Stomach (tissue), 9 donors: ENCODE measurements around the gene CTNNA1. TPM values are rescaled to one million over a fixed set of nuclear protein-coding genes. Genes with fewer than 3 reads are reported as not detected.
"Not testable (repeated sequence)": the region's sequence is repeated elsewhere in the genome, so short reads cannot be mapped to it uniquely, and the experiment has no call there.

Experiments used
- DNase-seq, 2 donors: peaks; one replicate each; pipeline versions ENCODE4 v3.0.0 to v3.0.0-alpha.2; 2013 to 2019
- H3K27ac ChIP-seq, 5 donors: fragments of 200-600 bp in 4 of 5; sonication (generic) in 4 of 5; one replicate each; pipeline ENCODE4 v1.5.1; 2013 to 2019; ENCODE audit warnings: mild to moderate bottlenecking in 1 of 5, moderate library complexity in 1 of 5
- H3K27me3 ChIP-seq, 3 donors: fragments of 200-600 bp; sonication (generic); one replicate each; pipeline ENCODE4 v1.5.1; 2017 to 2019; ENCODE audit warnings: mixed run types in 1 of 3
- H3K36me3 ChIP-seq, 4 donors: fragments of 200-600 bp; sonication (generic); 1 replicate in 3 of 4; 2 replicates in 1 of 4; pipeline ENCODE4 v1.5.1; 2016 to 2019
- H3K4me1 ChIP-seq, 4 donors: fragments of 200-600 bp; sonication (generic); one replicate each; pipeline ENCODE4 v1.5.1; 2016 to 2019
- H3K4me3 ChIP-seq, 4 donors: fragments of 200-600 bp; sonication (generic) in 3 of 4; one replicate each; pipeline ENCODE4 v1.5.1; 2016 to 2019; ENCODE audit warnings: mild to moderate bottlenecking in 1 of 4
- H3K9me3 ChIP-seq, 4 donors: fragments of 200-600 bp; sonication (generic); one replicate each; pipeline ENCODE4 v1.5.1; 2016 to 2019
- CTCF ChIP-seq, 7 experiments: fragments of 450-650 bp in 4 of 7; fragments of 200-600 bp in 3 of 7; sonication (generic) in 3 of 7; IDR thresholded peaks; one replicate each; pipeline ENCODE4 v1.5.1; 2016 to 2019; ENCODE audit warnings: antibody characterized with exemption in 7 of 7, control low read depth in 2 of 7, mild to moderate bottlenecking in 1 of 7
- EP300 ChIP-seq: sonication (generic); formaldehyde crosslinking; IDR thresholded peaks from one replicate; pipeline ENCODE4 v1.6.1; 2017; ENCODE audit warnings: antibody characterized with exemption
- POLR2A ChIP-seq, 4 donors: fragments of 450-650 bp; IDR thresholded peaks; one replicate each; pipeline ENCODE4 v1.6.1; 2016; ENCODE audit warnings: antibody characterized with exemption in 4 of 4, control low read depth in 2 of 4, mild to moderate bottlenecking in 1 of 4, moderate library complexity in 1 of 4
- POLR2AphosphoS5 ChIP-seq, 3 donors: sonication (generic); formaldehyde crosslinking; IDR thresholded peaks; one replicate each; pipeline ENCODE4 v1.6.1; 2016; ENCODE audit warnings: antibody characterized with exemption in 3 of 3
- WGBS, 5 donors: extraction: QIAGEN DNeasy Blood & Tissue Kit in 3 of 5; methylation state at CpG; one replicate each; pipeline versions ENCODE4 v1.1.5 to v1.1.7; 2013 to 2018; 5-methylcytosine and 5-hydroxymethylcytosine counted together
- intact Hi-C: fragments of 100-400 bp; cut with DNase I; formaldehyde crosslinking; loops from one replicate; pipeline ENCODE4 v1.15.1; 2023; ENCODE audit warnings: low total_unique reads
- polyA plus RNA-seq, 3 donors: library from polyadenylated mRNA; stranded (reverse); fragments of 200-250 nt; gene quantifications; one replicate each; pipeline ENCODE4 v1.2.3, GENCODE V29; 2013
- total RNA-seq, 5 donors: library from RNA; depleted of rRNA; stranded (reverse); fragments of >200 nt; gene quantifications; one replicate each; pipeline versions ENCODE4 v1.1.0 to v1.2.3, GENCODE V29; 2014 to 2016
- donor health status: healthy with polysubstance abuse.
- donor health status: Bipolar disorder and iron deficiency.
- donor health status: healthy.

CTNNA1 gene
- total and polyA plus RNA-seq, 8 donors = 88.7 to 531 (median 214) TPM

DNA sequence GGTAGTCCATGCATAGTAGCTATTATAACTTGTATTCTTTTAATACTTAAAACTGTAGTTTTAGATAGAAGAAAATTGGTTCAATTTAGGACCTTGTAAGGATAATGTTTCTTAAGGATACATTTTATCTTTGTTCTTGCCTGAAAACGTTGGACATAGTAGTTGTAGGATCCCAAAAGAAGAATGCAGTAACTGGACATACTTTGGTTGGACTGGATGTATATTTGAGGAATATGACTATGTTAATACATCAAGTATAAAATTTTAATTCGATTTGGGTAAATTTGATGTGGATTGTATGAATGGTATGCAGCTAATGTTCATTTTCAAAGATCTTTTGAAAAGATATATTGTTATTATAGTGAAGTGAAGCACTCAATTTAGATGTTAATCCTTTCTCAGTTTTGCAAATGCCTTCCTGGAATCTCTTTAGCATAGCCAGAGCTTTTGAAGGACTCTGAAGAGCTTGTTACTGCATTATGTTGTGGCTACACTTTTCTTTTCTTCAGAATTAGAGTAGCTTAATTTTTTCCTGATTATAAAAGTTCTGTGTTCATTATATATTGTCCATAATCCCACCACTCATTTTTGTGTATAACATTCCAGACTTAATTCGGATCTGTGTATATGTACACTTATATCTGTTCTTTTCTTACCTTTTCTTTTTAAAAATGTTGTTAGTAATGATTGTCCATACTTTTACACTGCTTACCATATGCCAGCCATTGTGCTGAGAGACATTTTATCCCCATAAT is 80.7 kb downstream of the CTNNA1 start:
- peaks cover 0 to 24% (median 11%) of the 10 kb centered on the region in 4 donors for H3K36me3 ChIP-seq
- DNase-seq = no peak
- 37 to 52% (median 45%) methylated on average over 3 of the region's 3 CpGs for WGBS, 5 donors
- H3K4me3 ChIP-seq = no peak overlapping the region
- H3K9me3 ChIP-seq = peaks cover 0 to 8% (median 0%) of the 10 kb centered on the region in 4 donors
- H3K27ac ChIP-seq = no peak overlapping the region
- no peak for TF ChIP-seq POLR2AphosphoS5 (IDR thresholded peaks at IDR 0.05)
- no peaks in the 10 kb centered on the region for H3K27me3 ChIP-seq
- intact Hi-C loops = no loop called here
- H3K4me1 ChIP-seq = peaks cover 0 to 44% (median 15%) of the 10 kb centered on the region in 4 donors

GRCh38 chr5:138834853-138835252 is 81.6 kb downstream of the CTNNA1 start:
- H3K27me3 ChIP-seq, H3K27ac ChIP-seq, intact Hi-C loops, H3K4me3 ChIP-seq, DNase-seq, H3K9me3 ChIP-seq: not testable (repeated sequence)
- Histone ChIP-seq H3K36me3 (peaks cover 0 to 14% (median 2%) of the 10 kb centered on the region in 4 donors), H3K4me1 (peaks cover 0 to 53% (median 20%) of the 10 kb centered on the region in 4 donors)
- WGBS, 5 donors = 89 to 94% (median 93%) methylated on average over 6 of the region's 6 CpGs

DNA sequence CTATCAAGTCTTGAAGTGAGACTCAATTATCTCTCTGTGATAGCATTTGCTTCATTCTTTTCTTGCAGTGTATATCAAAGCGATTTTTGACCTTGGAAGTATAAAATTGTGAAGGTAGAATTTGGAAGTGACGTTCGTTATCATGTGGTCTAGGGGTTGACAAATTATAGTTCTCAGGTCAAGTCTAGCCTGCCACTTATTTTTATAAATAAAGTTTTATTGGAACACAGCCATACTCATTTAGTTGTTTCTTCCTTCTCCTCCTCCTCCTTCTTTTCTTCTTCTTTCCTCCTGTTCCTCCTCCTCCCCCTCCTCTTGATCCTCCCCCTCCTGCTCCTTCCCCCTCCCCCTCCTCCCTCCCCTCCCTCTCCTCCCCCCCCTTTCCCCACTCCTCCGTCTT is 83.9 kb downstream of the CTNNA1 start:
- Histone ChIP-seq H3K4me3 (no peak overlapping the region), H3K27me3 (no peaks in the 10 kb centered on the region), H3K4me1 (peaks cover 0 to 53% (median 25%) of the 10 kb centered on the region in 4 donors), H3K27ac (no peak overlapping the region), H3K36me3 (peaks cover 0 to 7% (median 5%) of the 10 kb centered on the region in 4 donors), H3K9me3 (peaks cover 0 to 8% (median 0%) of the 10 kb centered on the region in 4 donors)
- 88 to 96% (median 93%) methylated on average over 4 of the region's 4 CpGs for WGBS, 5 donors
- no peak for DNase-seq
- TF ChIP-seq CTCF (IDR thresholded peaks at IDR 0.05) = no peak
- no peak for TF ChIP-seq POLR2AphosphoS5 (IDR thresholded peaks at IDR 0.05)
- no peak for TF ChIP-seq EP300
- TF ChIP-seq POLR2A (IDR thresholded peaks at IDR 0.05) = no peak
- intact Hi-C loops = no loop called here

DNA sequence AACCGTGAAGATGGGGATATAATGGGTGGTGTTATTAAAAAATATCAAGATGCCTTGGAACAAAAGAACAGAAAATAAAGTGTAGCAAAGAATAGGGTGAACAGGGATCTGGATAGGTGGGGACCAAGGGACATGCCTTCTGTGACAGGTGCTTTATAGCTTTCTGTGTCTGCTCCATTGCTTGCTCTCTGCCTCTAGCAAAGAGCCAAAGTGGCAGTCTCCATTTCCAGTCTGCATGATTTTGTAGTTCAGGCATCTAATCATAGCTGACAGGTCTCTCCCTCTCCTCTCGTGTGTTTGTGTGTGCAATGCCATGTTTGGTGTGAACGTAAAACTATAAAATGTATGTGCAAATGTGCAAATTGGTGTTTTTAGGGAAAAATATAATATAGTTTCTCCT is 86.9 kb downstream of the CTNNA1 start:
- DNase-seq = no peak
- peaks cover 22 to 65% (median 48%) of the 10 kb centered on the region in 4 donors for H3K4me1 ChIP-seq
- TF ChIP-seq CTCF (IDR thresholded peaks at IDR 0.05) (no peak), POLR2A (IDR thresholded peaks at IDR 0.05) (no peak), EP300 (no peak), POLR2AphosphoS5 (IDR thresholded peaks at IDR 0.05) (no peak)
- intact Hi-C loops = no loop called here
- H3K4me3 ChIP-seq = no peak overlapping the region
- no peak overlapping the region for H3K27ac ChIP-seq
- no peaks in the 10 kb centered on the region for H3K27me3 ChIP-seq
- WGBS, 5 donors = 73 to 89% (median 83%) methylated on average over 3 of the region's 3 CpGs
- peaks cover 0 to 1% (median 0%) of the 10 kb centered on the region in 4 donors for H3K9me3 ChIP-seq
- peaks cover 0 to 7% (median 5%) of the 10 kb centered on the region in 4 donors for H3K36me3 ChIP-seq

- no peak for DNase-seq
- no peak overlapping the region for H3K27ac ChIP-seq
- no peaks in the 10 kb centered on the region for H3K27me3 ChIP-seq
- H3K4me3 ChIP-seq = no peak overlapping the region
- no peaks in the 10 kb centered on the region for H3K9me3 ChIP-seq
- peaks cover 25 to 62% (median 52%) of the 10 kb centered on the region in 4 donors for H3K4me1 ChIP-seq
- TF ChIP-seq EP300 = no peak
- no peak for TF ChIP-seq CTCF (IDR thresholded peaks at IDR 0.05)
- no peak for TF ChIP-seq POLR2AphosphoS5 (IDR thresholded peaks at IDR 0.05)
- WGBS, 5 donors = 88 to 93% (median 93%) methylated on average over 2 of the region's 2 CpGs
- intact Hi-C loops = no loop called here
- peaks cover 0 to 7% (median 5%) of the 10 kb centered on the region in 4 donors for H3K36me3 ChIP-seq
Observed at GRCh38 chr5:138841531-138841930, 88.3 kb downstream of the CTNNA1 start.
